GM19043 (cell line): ENCODE measurements around the gene FLOT2.
"Not testable (repeated sequence)": the region's sequence is repeated elsewhere in the genome, so short reads cannot be mapped to it uniquely, and the experiment has no call there.

Experiments used
- ATAC-seq: cut with Tn5 transposase; IDR thresholded peaks from one replicate; pipeline ENCODE4 v1.9.1; 2021; ENCODE audit warnings: low read depth; ENCODE audit not compliant: unreplicated experiment

FLOT2 gene

GRCh38 chr17:28853295-28853694 is 44.2 kb downstream of the FLOT2 start:
- ATAC-seq, result no peak

DNA sequence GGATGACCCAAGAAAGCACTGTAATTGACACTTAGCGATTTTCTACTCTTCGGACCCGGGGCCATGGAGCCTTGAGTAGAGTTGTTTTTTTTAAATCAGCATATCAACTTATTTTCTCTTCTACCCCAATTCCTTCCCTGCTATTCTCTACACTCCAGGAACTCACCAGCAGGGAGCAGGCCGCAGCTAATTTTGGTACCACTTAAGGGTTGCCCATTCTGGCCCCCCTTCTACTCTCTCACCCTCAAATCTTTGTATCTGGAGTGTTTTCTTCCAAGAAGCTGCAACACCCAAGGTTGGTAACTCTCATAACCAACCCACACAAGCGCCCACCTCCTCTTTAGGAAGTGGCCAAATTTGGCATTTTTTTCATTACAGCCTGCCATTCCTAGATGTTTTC is 48.3 kb downstream of the FLOT2 start:
- ATAC-seq, result no peak

- ATAC-seq, result not testable (repeated sequence)
These were observed 48.9 kb downstream of the FLOT2 start for GRCh38 chr17:28848667-28849066.

DNA sequence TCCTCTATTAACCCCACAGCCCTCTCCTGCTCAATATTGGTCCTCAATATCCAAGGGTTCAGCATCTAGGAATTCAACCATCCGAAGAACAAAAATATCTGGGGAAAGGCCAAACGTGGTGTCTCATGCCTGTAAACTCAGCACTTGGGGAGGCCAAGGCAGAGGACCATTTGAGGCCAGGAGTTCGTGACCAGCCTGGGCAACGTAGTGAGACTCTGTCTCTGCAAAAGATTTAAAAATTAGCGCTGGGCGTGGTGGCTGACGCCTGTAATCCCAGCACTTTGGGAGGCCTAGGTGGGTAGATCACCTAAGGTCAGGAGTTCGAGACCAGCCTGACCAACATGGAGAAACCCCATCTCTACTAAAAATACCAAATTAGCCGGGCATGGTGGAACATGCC is 50.8 kb downstream of the FLOT2 start:
- not testable (repeated sequence) for ATAC-seq

DNA sequence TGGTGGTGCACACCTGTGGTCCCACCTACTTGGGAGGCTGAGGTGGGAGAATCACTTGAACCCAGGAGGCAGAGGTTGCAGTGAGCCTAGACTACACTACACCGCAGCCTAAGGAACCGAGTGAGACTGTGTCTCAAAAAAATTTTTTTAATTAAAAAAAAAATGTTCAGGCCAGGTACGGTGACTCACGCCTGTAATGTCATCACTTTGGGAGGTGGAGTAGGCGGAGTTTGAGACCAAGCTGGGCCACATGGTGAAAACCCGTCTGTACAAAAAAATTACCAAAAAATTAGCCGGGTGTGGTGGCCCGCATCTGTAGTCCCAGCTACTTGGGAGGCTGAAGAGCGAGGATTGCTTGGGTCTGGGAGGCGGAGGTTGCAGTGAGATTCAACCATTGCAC is 51.3 kb downstream of the FLOT2 start:
- ATAC-seq, result no peak

- no peak for ATAC-seq
These were observed 53.8 kb downstream of the FLOT2 start for GRCh38 chr17:28843816-28844148.

DNA sequence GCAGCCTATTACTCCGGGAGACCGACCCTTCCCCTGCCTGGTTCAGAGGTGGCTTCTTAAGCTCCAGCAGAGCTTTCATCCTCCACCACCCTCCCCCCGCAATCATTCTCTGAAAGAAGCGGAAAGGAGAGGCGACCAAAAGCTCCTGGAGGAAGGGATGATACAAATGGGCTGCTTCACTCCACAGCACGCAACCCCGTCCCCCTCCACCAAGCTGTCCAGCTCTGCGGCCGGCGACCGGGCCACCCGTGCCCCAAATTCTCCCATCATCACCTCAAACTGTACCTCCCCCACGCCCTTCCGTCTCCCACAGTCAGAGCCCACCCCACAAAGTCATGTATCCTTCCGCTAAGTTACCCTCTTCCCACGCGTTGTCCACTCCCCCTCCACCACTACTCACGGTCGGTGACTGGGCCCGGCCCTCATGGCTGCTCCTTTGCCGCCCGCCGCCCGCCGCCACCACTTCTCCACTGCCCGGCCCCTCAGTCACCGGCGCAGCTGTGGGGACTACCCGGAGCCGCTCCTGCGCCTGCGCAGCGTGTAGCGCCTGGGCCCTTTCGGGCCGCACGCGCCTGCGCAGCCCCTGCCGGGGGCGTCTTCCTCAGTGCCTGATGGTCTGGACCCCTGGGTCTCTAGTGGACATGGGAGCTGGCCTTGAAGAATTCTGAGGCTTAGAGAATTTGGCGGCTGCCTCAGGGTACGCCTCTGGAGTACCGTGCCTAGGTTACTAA is 55.1 kb downstream of the FLOT2 start, which contains the start of gene FAM222B:
Gene FAM222B, minus strand, starts transcription at position 509 of the 731 bp plus-strand sequence. CDS start 76,123 bp downstream, outside the sequence.
- peak; percentile 55 for ATAC-seq

DNA sequence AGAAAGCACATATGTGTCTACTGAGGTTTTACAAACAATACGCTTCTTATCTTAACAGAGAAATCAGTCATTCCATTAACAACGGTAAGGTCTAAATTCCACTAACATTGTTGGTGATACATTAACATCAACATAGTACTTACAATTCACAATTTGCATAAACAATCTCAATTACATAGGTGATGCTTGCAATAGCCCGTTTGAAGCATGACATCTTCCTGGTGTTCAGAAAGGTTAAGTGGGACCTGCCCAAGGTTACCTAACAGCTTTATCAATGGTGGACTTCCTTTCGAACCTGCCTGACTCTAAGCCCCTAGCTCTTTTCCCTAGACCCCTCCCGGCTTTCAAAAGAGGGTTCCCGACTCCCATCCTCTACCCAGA is 55.6 kb downstream of the FLOT2 start:
- ATAC-seq, result no peak

DNA sequence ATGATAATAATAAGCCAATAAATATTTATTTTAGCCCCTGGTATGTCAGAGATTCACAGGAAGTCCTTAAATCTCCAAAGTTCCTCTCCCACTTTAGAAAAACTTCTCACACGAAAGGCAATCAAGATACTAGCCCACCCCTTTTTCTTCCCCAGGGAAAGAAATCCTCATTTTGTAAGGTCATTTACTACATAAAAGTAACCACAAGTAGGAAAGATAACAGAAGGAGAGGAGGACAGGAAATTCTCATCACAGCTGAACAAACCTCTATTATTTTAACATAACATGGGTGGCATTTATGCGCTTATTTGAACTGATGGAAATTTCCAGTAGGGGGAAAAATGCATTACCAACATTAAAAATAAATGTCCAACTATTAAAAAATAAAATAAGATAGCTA is 58.3 kb downstream of the FLOT2 start:
- ATAC-seq, result no peak

DNA sequence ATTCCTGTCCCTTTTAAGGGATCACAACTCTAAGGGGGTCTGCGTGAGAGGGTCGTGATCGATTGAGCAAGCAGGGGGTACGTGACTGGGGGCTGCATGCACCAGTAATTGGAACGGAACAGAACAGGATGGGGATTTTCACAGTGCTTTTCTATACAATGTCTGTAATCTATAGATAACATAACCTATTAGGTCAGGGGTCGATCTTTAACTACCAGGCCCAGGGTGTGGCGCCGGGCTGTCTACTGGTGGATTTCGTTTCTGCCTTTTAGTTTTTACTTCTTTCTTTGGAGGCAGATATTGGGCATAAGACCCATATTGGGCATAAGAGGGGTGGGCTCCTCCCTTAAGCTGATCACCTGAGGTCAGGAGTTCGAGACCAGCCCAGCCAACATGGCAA is 61.0 kb downstream of the FLOT2 start:
- ATAC-seq, result not testable (repeated sequence)

DNA sequence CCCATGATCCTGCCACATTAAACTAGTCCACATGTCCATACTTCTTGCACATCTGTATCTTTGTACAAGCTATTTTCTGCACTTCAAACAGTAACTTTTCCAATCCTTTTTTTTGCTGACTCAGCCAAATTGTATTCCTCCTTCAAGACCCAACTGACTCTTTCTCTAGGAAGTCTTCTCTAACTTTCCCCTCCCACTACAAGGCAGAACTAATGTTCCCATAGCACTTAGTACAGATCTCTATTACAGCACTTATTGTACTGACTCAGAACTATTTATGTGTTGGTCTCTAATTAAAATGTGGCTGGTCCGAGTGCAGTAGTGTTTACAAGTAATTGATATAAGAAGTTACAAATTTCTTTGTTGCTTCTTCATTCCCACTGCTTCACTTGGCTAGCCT is 63.1 kb downstream of the FLOT2 start:
- ATAC-seq, result no peak
